ENCODE data around the gene DARS1.
A peak's percentile ranks its signal among the peaks of the same experiment; 100 is the strongest.
"Not testable (repeated sequence)": the region's sequence is repeated elsewhere in the genome, so short reads cannot be mapped to it uniquely, and the experiment has no call there.

The DARS1 gene

GRCh38 chr2:135890149-135890548 lies 95.3 kb downstream of the DARS1 start:
- TF ChIP-seq CTCF (IDR thresholded peaks at IDR 0.05; ENCODE audit: low read depth, low read length) = no peak
- H3K4me1 ChIP-seq = no peaks in the 10 kb centered on the region
- no peak for DNase-seq

GRCh38 chr2:135888587-135888986 lies 96.8 kb downstream of the DARS1 start:
- not testable (repeated sequence) for H3K36me3 ChIP-seq; H3K27me3 ChIP-seq; H3K4me3 ChIP-seq (ENCODE audit: low read depth, low read length); H3K4me1 ChIP-seq; H3K9me3 ChIP-seq; DNase-seq

More at GRCh38 chr2:135890149-135890548, 95.3 kb downstream of the DARS1 start:
- no peaks in the 10 kb centered on the region for H3K27me3 ChIP-seq
- no peak overlapping the region for H3K4me3 ChIP-seq (ENCODE audit: low read depth, low read length)
- no peaks in the 10 kb centered on the region for H3K36me3 ChIP-seq
- no peaks in the 10 kb centered on the region for H3K9me3 ChIP-seq

GRCh38 chr2:135885709-135886108 lies 99.7 kb downstream of the DARS1 start:
- TF ChIP-seq CTCF (IDR thresholded peaks at IDR 0.05; ENCODE audit: low read depth, low read length) = no peak
- DNase-seq = no peak
- Histone ChIP-seq H3K4me3 (ENCODE audit: low read depth, low read length) (no peak overlapping the region), H3K27me3 (no peaks in the 10 kb centered on the region), H3K4me1 (no peaks in the 10 kb centered on the region), H3K9me3 (no peaks in the 10 kb centered on the region), H3K36me3 (no peaks in the 10 kb centered on the region)

GRCh38 chr2:135882415-135882814 lies 103.0 kb downstream of the DARS1 start:
- no peaks in the 10 kb centered on the region for H3K9me3 ChIP-seq
- no peak for DNase-seq
- no peaks in the 10 kb centered on the region for H3K4me1 ChIP-seq
- no peaks in the 10 kb centered on the region for H3K27me3 ChIP-seq
- H3K4me3 ChIP-seq (ENCODE audit: low read depth, low read length) = no peak overlapping the region
- no peaks in the 10 kb centered on the region for H3K36me3 ChIP-seq
- TF ChIP-seq CTCF (IDR thresholded peaks at IDR 0.05; ENCODE audit: low read depth, low read length) = no peak

- not testable (repeated sequence) for H3K27me3 ChIP-seq, H3K9me3 ChIP-seq, DNase-seq, H3K4me1 ChIP-seq, H3K36me3 ChIP-seq
- peak overlapping the region; percentile 33 for H3K4me3 ChIP-seq (ENCODE audit: low read depth, low read length)
Observed at GRCh38 chr2:135876770-135877169, 108.7 kb downstream of the DARS1 start.

GRCh38 chr2:135876066-135876711 lies 109.2 kb downstream of the DARS1 start, which contains the start of gene MCM6:
MCM6 (minus strand) TSS chr2:135876443; CDS start chr2:135876365, 78 bp downstream.
- Histone ChIP-seq H3K9me3 (no peaks in the 10 kb centered on the region), H3K36me3 (no peaks in the 10 kb centered on the region), H3K4me3 (ENCODE audit: low read depth, low read length) (peak within 1 kb of the TSS; percentile 69), H3K4me1 (no peaks in the 10 kb centered on the region), H3K27me3 (no peaks in the 10 kb centered on the region)
- TF ChIP-seq CTCF (IDR thresholded peaks at IDR 0.05; ENCODE audit: low read depth, low read length) = no peak
- DNase-seq = peak; percentile 95

- peak; percentile 33 for DNase-seq
- no peak for TF ChIP-seq CTCF (IDR thresholded peaks at IDR 0.05; ENCODE audit: low read depth, low read length)
- Histone ChIP-seq H3K4me3 (ENCODE audit: low read depth, low read length) (peak overlapping the region; percentile 69), H3K9me3 (no peaks in the 10 kb centered on the region), H3K36me3 (peaks cover 5% of the 10 kb centered on the region; the same call in 1 of the 2 replicates), H3K4me1 (no peaks in the 10 kb centered on the region), H3K27me3 (no peaks in the 10 kb centered on the region)
Observed at GRCh38 chr2:135875491-135876065, 109.8 kb downstream of the DARS1 start.
